Measurements from ENCODE around the gene CDK3. TPM values are rescaled to one million over a fixed set of nuclear protein-coding genes. Genes with fewer than 3 reads are reported as not detected.

The CDK3 gene
- total RNA-seq, 1 experiment from 2014 or later, result 11.7 TPM

DNA sequence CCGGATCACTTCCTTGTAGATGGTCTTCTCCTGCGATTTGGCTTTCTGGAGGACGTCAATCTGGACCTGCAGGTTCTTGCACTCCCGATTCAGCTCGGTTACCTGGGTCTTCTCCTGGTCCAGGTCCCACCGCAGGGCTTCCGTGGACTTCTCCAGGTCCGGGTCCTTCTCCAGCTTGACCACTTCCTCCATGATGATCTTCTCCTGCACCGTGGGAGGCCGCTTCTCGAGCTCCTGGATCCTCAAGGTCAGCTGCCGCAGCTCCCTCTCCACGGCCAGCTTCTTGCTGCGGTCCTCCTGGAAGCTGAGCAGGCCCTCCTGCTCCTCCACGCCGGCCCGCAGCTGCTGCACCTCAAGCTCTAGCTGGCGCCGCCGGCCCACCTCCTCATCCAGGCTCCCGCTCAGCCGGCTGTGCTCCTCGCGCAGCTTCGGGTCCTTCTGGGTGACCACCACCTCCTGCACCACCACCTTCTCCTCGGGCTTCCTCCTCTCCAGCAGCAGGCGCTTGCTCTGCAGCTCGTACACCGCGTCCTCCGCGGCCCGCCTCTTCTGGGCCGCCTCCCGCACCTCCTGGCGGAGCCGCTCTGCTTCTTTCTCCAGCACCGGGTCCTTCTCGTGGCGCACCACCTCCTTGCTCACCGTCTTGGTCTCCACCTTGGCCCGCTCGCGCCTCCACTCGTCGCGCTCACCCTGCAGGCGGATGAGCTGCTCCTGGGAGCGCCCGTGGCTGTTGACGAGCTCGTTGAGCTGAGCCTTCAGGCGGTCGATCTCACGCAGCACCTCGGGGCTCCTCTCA is 8.2 kb downstream of the CDK3 start:
- H3K27ac Mint-ChIP-seq, result no peak overlapping the region; a peak in 2 of 7 replicates

More for the DNA sequence above, 8.2 kb downstream of the CDK3 start:
- Histone ChIP-seq H4K5ac (ENCODE audit: insufficient read length, low read depth, low read length) (no peak overlapping the region), H2BK20ac (ENCODE audit: low read depth, low read length, poor library complexity, severe bottlenecking) (no peak overlapping the region), H3K9ac (ENCODE audit: extremely low read depth, insufficient read length, low read length) (no peak overlapping the region), H4K20me1 (ENCODE audit: control insufficient read depth, insufficient read depth, insufficient read length) (no peaks in the 10 kb centered on the region), H3K23ac (ENCODE audit: insufficient read length, low read depth, low read length) (no peak overlapping the region), H2BK5ac (ENCODE audit: insufficient read length, low read length) (no peak overlapping the region), H3K14ac (ENCODE audit: insufficient read depth, low read length) (no peak overlapping the region), H2AK5ac (ENCODE audit: insufficient read length, low read length) (no peak overlapping the region), H3K27ac (ENCODE audit: insufficient read length, low read depth, low read length) (no peak overlapping the region), H3K79me1 (ENCODE audit: insufficient read depth, low read depth, low read length, poor library complexity, severe bottlenecking) (no peaks in the 10 kb centered on the region), H3K79me2 (ENCODE audit: insufficient read depth, low read length) (no peaks in the 10 kb centered on the region), H3K9me3 (ENCODE audit: control insufficient read depth, low read depth, low read length) (no peaks in the 10 kb centered on the region), H3K23me2 (ENCODE audit: insufficient read length, low read depth, low read length, poor library complexity, severe bottlenecking) (no peaks in the 10 kb centered on the region), H2BK12ac (ENCODE audit: insufficient read length, low read depth, low read length) (no peak overlapping the region), H2BK120ac (ENCODE audit: low read depth, low read length, poor library complexity, severe bottlenecking) (no peak overlapping the region), H3K27me3 (ENCODE audit: insufficient read depth, low read length) (no peaks in the 10 kb centered on the region), H3K4me2 (ENCODE audit: insufficient read depth, insufficient read length, low read length) (no peak overlapping the region), H3K4me1 (ENCODE audit: insufficient read depth, low read length) (no peaks in the 10 kb centered on the region), H3K56ac (ENCODE audit: insufficient read length, low read depth, low read length) (no peak overlapping the region), H3K4ac (ENCODE audit: low read depth, low read length) (no peak overlapping the region), H3T11ph (ENCODE audit: low read length) (no peak overlapping the region), H2AFZ (ENCODE audit: low read length) (no peak overlapping the region), H3K18ac (ENCODE audit: insufficient read length, low read depth, low read length) (no peak overlapping the region), H4K91ac (ENCODE audit: insufficient read length, low read depth, low read length) (no peak overlapping the region), H2BK15ac (ENCODE audit: low read depth, low read length) (no peak overlapping the region), H4K8ac (replicated peaks; ENCODE audit: insufficient read length, low read depth, low read length) (no peak overlapping the region)
- WGBS (ENCODE audit: extremely low coverage, insufficient read length, low lambda C conversion rate), result no CpG with 5 or more reads among the region's 56 CpGs
- H3K4me3 Mint-ChIP-seq, result no peak overlapping the region
- DNase-seq, result no peak
- peaks cover 3 to 6% of the 10 kb centered on the region in 2 experiments for H3K4me1 Mint-ChIP-seq
- H3K9me3 Mint-ChIP-seq, result peaks cover 0 to 2% of the 10 kb centered on the region in 2 experiments; a peak in 3 of 5 replicates
- TF ChIP-seq CTCF (conservative IDR thresholded peaks at IDR 0.05), result no peak
- peaks cover 2 to 12% (median 9%) of the 10 kb centered on the region in 3 experiments; a peak in 4 of 7 replicates for H3K36me3 Mint-ChIP-seq (ENCODE audit: insufficient read depth in 1 of 3, low read depth in 3 of 3)
- H3K27me3 Mint-ChIP-seq (ENCODE audit: low read depth), result peaks cover 4% of the 10 kb centered on the region

Measured in H9 (cell line).